Hematopoietic multipotent progenitor cell (in vitro differentiated cells): Measurements from ENCODE around the gene LGALS3. TPM values are rescaled to one million over a fixed set of nuclear protein-coding genes. Genes with fewer than 3 reads are reported as not detected.
A peak's percentile ranks its signal among the peaks of the same experiment; 100 is the strongest.

ENCODE experiments used
- DNase-seq, 3 donors: peaks; one replicate each; pipeline ENCODE4 v3.0.0-alpha.2; 2011 to 2015; ENCODE audit warnings: low read depth in 2 of 3, low spot score in 2 of 3
- total RNA-seq: library from RNA; depleted of rRNA; stranded (reverse); fragments of >200 nt; gene quantifications from one replicate; pipeline ENCODE4 v1.2.3, GENCODE V29; 2012

Gene LGALS3
- total RNA-seq, 1 donor: 1.9 TPM

DNA sequence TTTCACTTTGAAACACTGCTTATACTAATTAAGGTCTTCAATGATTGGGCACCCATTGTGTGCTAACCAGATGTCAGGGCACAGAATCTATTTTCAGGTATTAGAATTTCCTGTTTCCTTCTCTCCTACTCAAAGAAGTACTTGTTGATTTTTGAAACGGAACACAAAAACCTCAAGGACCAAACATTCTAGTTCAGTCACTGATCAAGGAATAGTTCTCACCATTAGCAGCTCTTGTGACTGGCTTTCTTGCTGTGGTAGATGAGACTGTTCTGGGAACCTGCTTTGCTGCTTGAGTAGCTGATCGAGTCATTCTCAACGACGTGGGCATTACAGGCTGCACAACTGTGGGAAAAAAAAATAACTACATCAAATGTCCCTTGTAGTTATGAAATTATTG lies 51.4 kb downstream of the LGALS3 start:
- DNase-seq: no peak

DNA sequence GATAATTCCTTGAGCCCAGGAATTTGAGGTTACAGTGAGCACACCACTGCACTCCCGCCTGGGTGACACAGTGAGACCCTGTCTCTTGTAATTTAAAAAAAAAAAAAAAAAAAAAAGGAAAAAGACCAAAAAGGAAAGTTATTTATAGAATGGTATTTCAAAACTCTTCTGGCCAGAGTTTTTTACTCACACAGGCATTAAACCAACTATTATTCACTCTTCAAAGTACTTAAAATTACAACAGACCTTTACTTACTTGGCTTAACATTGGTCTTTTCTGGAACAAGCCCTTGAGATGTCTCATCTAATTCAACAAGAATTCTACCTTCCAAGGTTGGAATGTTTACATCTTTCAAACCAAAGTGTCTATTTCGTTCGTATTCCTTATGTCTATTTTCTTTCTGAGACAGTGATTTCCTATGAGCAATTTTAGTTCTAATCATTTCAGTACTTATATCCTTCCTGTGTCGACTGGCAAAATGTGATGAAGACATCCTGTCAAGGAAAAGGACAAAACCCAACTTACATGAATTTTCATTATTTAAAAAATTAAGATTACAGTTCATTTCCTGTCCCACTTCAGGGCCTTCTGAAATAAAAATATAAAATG lies 59.7 kb downstream of the LGALS3 start:
- no peak for DNase-seq

DNA sequence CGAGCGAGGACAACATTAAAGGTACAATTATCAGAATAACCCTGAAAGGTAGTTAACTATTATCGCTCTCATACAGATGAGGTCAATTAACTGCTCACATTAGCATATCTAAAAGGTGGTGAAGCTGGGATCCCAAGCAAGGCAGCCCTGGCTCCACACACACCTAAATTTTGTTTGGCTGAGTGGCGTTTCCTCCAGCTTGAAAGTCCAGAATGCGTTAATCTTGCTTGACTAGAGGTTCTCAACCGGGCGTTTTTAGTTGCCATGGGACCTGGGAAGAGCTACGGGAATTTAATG lies 61.8 kb downstream of the LGALS3 start:
- no peak for DNase-seq

DNA sequence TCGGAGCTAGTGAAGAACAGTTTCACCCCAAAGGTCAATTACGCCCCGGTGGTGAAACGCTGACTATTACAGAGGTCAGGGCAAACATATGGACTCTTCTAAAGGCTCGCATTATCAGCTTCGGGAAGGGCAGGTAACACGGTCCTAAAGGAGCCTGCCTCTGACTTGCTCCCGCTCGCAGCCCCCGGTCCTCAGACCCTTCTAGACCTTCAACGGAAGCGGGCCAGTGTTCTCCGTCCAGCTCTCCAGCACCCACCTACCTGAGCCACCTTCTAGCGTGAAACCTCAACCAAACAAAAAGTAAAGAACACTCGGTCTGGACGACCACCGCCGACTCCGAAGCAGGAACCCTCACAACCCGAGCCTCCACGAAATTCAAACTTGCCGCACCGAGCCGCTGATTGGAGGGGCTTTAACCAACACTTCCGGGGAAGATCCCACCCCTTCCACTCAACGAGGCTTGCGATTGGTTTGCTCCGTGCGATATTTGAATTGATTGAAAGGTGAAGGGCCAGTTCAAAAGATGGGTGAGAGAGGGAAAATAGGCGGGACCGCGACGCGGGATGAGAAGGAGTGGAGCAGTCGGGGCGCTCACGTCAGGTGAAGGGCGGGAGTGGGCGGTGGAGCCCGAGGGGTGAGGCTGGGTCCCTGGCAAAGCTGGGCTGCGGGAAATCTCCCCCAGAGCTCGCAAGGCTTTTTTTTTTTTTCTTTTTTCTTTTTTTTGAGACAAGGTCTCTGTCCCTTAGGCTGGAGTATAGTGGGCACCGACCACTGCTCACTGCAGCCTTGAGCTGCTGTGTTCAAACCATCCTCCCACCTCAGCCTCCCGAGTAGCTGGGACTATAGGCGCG lies 62.4 kb downstream of the LGALS3 start, which contains the start of gene DLGAP5:
DLGAP5 (minus strand) TSS at position 383 of the 851 bp plus-strand sequence. CDS start 2,406 bp downstream, outside the sequence.
- DNase-seq: peak; percentile 65 to 99 (median 93)

DNA sequence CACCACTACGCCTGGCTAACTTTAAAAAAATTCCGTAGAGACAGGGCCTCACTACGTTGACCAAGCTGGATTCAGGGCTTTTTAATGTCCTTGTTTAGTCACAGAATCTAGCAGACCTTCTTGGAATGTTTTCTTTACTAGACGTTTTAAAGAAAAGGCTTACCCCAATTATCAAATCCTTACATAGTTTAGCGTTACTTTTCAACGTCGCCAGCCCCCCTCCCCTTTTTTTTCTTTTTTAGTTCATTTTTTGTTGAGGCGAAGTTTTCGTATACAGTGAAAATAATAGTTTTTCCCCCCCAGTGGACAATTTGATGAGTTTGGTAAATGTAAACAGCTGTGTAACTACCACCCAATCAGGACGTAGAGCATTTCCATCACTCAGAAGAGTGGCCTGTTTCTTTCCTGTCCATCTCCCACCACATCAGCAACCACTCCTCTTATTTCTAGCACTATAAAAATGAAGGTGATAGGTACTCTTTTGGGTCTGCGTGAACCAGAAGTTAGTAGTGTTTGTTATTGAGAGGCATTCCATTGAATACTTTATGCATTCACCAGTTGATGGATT lies 63.1 kb downstream of the LGALS3 start:
- no peak for DNase-seq

DNA sequence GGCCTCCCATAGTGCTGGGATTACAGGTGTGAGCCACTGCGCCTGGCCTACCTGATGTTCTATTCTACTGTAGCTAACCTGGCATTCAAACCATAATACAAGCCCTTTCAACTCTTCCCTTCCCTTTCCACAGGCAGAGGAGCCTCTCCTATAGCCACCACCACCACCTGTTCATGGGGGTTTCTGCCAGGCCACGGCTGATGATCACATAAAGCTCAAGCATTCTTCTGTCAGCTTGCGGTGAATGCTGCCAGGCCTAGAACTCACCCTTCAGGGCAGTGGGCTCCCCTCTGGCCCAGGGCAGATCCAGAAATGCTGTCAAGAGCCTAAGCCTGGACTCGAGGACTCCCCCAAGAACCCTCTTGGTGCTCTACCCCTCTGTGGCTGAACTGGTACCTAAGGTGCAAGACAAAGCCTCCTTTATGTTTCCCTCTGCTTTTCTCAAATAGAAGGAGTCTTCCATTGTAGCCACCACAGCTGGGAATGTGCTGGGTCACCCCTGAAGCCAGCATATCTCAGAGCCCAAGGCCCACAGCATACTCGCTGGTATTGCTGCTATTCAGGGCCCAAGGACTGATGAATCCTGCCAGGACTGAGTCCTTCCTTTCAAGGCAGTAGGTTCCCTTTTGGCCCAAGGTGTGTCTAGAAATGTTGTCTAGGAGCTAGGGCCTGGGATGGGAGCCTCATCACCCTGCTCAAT lies 65.8 kb downstream of the LGALS3 start:
- DNase-seq: no peak

Other genes with a start within 250 kb of the LGALS3 start
- 15.3 TPM for gene GCH1, start 226.4 kb upstream of the LGALS3 start, total RNA-seq
- 5.9 TPM for gene WDHD1, start 102.2 kb upstream of the LGALS3 start, total RNA-seq
- gene SOCS4, start 102.0 kb upstream of the LGALS3 start, total RNA-seq: 5.9 TPM
- 54.4 TPM for gene MAPK1IP1L, start 77.6 kb upstream of the LGALS3 start, total RNA-seq
- gene DLGAP5, start 62.3 kb downstream of the LGALS3 start, total RNA-seq: 0.54 TPM
- gene FBXO34, start 142.2 kb downstream of the LGALS3 start, total RNA-seq: 19.4 TPM